ENCODE results near the gene CBFA2T2.
"Not testable (repeated sequence)": the region's sequence is repeated elsewhere in the genome, so short reads cannot be mapped to it uniquely, and the experiment has no call there.

CBFA2T2 gene

DNA sequence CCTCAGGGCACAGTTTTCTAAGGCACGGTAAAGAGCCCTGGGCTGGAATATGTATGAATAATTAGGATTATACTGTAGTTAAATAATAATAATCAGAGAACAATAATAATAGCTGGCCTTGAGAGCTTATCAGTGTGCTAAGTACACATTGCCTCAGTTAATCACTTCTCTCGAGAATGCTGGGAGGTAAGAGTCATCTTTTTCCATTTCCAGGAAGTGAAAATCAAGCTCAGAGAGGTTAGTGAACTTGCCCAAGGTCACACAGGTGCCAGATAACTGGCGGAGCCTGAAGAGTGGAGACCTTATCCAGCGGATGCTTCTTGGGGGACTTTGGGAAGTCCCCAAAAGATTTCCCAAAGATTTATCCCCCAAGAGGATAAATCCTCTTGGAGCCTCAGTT, 19.4 kb upstream of the CBFA2T2 start:
- in situ Hi-C loops (cut with HindIII; ENCODE audit: low sequenced_read_pairs): no loop called here

GRCh38 chr20:33470866-33471265, 19.0 kb upstream of the CBFA2T2 start:
- in situ Hi-C loops (cut with HindIII; ENCODE audit: low sequenced_read_pairs): no loop called here

- in situ Hi-C loops (cut with HindIII; ENCODE audit: low sequenced_read_pairs): no loop called here
Observed at GRCh38 chr20:33472868-33473435, 16.9 kb upstream of the CBFA2T2 start.

- in situ Hi-C loops (cut with HindIII; ENCODE audit: low sequenced_read_pairs): no loop called here
Observed at GRCh38 chr20:33474097-33474873, 15.6 kb upstream of the CBFA2T2 start.

- in situ Hi-C loops (cut with HindIII; ENCODE audit: low sequenced_read_pairs): no loop called here
Observed at GRCh38 chr20:33474963-33475362, 14.9 kb upstream of the CBFA2T2 start.

- in situ Hi-C loops (cut with HindIII; ENCODE audit: low sequenced_read_pairs): no loop called here
Observed at GRCh38 chr20:33475381-33476152, 14.3 kb upstream of the CBFA2T2 start.

DNA sequence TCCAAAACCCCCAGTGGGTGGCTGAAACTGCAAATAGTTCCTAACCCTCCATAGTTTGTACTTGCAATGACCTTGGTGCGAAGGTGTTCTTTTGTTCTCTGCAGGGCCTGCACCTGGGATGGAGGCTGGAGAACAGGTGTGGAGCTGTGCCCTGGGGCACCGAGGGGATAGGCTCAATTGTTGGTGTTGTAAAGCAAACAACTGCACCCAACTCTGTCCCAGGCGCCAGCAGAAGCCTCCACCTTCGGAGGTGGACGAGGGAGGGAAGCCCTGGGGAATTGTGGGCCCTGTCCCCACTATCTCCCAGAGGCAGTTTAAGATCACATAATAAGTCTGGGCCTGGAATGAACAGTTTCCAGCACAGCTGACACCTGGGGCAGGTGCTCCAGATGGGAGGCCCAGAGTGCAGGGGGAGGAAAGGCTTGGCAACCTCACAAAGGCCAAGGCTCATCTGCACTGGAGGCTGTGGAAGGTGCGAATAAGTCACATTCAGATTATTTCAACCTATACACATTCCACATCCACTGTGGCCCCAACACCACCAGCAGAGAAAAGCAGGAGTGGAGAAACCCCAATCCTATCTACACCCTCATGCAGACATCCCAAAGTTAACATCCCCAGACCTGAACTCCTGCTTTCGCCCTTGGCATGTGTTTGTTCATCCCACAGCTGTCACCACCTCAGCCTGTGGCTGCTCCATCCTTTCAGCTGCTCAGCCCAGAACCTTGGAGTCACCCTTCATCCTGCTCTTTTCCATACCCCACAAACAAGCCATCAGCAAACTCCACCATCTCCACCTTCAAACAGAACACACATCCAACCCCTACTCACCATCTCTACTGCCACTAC, 12.3 kb upstream of the CBFA2T2 start:
- in situ Hi-C loops (cut with HindIII; ENCODE audit: low sequenced_read_pairs): no loop called here

DNA sequence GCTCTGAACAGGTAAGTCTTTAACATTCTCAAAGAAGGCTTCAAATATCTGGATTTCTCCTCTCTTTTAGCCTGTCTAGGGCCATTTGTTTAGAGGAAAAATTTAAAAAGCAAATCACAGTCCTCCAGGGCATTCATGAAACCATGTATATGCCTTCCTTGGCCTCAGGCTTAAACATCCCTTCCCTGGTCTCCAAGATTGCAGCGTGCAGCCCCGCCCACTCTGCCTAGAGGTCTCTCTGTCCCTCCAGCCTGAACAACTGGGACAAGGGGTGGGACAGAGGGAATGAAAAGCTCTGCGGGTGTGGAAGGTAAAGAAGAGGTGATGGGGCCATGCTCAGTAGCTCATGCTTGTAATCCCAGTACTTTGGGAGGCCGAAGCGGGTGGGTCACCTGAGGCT, 9.8 kb upstream of the CBFA2T2 start:
- in situ Hi-C loops (cut with HindIII; ENCODE audit: low sequenced_read_pairs): no loop called here

DNA sequence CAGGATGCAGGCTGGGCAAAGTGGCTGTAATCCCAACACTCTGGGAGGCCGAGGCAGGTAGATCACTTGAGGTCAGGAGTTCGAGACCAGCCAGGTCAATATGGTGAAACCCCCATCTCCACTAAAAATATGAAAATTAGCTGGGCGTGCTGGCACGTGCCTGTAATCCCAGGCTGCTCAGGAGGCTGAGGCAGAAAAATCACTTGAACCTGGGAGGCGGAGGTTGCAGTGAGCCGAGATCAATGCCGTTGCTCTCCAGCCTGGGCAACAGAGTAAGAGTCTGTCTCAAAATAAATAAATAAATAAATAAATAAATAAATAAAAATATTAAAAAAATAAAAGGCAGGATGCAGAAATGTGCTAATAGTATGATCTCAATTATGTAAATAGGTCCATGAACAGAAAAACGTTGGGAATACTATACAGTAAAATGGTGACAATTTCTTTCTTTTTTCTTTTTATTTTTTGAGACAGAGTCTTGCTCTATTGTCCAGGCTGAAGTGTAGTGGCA, 8.4 kb upstream of the CBFA2T2 start:
- in situ Hi-C loops (cut with HindIII; ENCODE audit: low sequenced_read_pairs): no loop called here

DNA sequence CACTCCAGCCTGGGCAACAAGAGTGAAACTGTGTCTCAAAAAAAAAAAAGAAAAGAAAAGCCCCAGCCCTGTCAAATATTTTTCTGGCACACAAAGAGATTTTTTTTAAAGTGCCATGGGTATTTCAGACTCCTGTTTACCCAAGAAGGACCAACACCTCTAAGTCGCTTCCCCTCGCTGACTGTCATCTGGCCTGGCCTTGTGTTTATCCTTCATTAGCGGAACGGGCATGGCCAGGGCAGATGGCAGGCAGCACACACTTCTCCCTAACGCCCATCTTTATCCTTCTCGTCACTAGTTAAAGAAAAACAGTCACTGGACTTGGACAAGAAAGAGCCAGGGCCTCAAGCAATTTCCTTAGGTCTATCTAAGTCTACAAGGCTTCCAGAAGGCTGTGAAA, 7.3 kb upstream of the CBFA2T2 start:
- in situ Hi-C loops (cut with HindIII; ENCODE audit: low sequenced_read_pairs): no loop called here

GRCh38 chr20:33483186-33483585, 6.7 kb upstream of the CBFA2T2 start:
- in situ Hi-C loops (cut with HindIII; ENCODE audit: low sequenced_read_pairs): not testable (repeated sequence)

DNA sequence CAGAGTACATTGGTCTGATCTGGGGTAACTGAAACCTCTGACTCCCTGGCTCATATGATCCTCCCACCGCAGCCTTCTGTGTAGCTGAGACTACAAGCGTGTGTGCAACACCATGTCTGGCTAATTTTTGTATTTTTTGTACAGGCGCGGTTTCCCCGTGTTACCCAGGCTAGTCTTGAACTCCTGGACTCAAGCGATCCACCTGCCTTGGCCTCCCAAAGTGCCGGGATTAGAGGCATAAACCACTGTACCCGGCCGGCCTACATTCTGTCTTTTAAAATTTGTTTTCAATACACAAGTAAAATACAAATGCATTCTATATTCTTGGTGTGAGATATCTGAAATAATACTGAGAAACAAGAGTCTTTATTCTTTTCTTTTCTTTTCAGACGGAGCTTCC, 1.7 kb upstream of the CBFA2T2 start:
- in situ Hi-C loops (cut with HindIII; ENCODE audit: low sequenced_read_pairs): no loop called here

GRCh38 chr20:33488661-33489494, 1.0 kb upstream of the CBFA2T2 start:
- in situ Hi-C loops (cut with HindIII; ENCODE audit: low sequenced_read_pairs): not testable (repeated sequence)

- in situ Hi-C loops (cut with HindIII; ENCODE audit: low sequenced_read_pairs): no loop called here
Observed at GRCh38 chr20:33489495-33490022, 337 bp upstream of the CBFA2T2 start.

GRCh38 chr20:33490934-33491656, 1.2 kb downstream of the CBFA2T2 start:
- in situ Hi-C loops (cut with HindIII; ENCODE audit: low sequenced_read_pairs): no loop called here

DNA sequence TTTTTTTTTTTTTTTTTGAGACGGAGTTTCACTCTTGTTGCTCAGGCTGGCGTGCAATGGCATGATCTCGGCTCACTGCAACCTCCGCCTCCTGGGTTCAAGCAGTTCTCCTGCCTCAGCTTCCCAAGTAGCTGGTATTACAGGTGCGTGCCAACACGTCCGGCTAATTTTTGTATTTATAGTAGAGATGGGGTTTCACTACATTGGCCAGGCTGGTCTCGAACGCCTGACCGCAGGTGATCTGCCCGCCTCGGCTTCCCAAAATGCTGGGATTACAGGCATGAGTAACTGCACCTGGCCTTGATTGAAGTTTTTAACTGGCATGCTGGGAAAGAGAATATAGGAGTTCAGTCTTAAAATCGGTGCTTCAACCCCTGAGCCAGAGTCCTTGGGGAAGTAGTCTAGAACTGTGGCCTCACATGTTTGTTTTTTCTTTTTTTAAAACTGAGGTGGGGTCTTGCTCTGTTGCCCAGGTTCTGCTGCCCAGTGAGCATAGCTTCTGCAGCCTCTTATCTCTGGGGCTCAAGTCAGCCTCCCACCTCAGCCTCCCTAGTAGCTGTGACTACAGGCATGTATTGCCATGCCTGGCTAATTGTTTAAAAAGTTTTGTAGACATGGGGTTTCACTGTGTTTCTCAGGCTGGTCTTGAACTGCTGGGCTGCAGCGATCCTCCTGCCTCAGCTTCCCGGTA, 3.3 kb downstream of the CBFA2T2 start:
- in situ Hi-C loops (cut with HindIII; ENCODE audit: low sequenced_read_pairs): no loop called here

DNA sequence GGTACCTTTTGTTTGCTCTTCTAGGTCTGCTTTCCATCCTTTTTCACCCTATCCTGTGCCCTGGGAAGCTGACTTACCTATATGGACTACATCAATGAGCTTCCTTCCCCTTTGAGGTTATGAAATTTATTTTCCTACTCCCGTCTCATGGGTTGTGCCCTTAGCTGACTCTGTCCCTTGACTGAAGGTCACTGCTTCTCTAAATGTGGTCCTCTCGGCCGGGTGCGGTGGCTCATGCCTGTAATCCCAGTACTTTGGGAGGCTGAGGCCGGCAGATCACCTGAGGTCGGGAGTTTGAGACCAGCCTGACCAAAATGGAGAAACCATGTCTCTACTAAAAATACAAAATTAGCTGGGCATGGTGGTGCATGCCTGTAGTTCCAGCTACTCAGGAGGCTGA, 6.9 kb downstream of the CBFA2T2 start:
- in situ Hi-C loops (cut with HindIII; ENCODE audit: low sequenced_read_pairs): loop anchor here (5.0 kb wide), 2 partner anchors 49 to 76 kb away; no protein-coding TSS in a partner anchor

DNA sequence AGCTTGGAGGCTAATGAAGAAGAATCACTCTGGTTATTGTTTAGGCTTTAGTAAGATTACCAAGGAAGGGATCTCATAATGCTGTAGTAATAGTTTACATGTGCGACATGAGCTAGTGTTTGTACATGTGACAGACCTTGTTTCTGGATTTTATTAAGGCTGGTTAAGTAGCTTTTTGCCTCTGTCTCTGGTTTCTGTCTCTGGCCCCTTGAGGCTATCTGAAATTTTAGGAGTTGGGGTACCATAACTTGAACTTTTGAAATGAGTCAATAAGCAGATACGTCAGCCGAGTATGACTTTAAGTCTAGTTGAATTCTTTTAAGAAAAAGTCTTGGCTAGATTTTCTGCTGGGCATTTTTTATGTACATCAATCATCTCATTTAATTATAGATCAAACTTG, 9.5 kb downstream of the CBFA2T2 start:
- in situ Hi-C loops (cut with HindIII; ENCODE audit: low sequenced_read_pairs): loop anchor here (5.0 kb wide), 2 partner anchors 52 to 73 kb away; no protein-coding TSS in a partner anchor

Measured in endothelial cell of hepatic sinusoid (primary cell).